ENCODE data around the gene TRIM77. TPM values are rescaled to one million over a fixed set of nuclear protein-coding genes. Genes with fewer than 3 reads are reported as not detected.
"Not testable (repeated sequence)": the region's sequence is repeated elsewhere in the genome, so short reads cannot be mapped to it uniquely, and the experiment has no call there.

TRIM77 gene
- not detected for total RNA-seq

GRCh38 chr11:89709999-89710398 is at the start of gene TRIM77:
TSS of gene TRIM77 (plus strand) at chr11:89710299. CDS start at chr11:89710299, 0 bp downstream.
- H3K9me3 Mint-ChIP-seq; CTCF ChIA-PET; H3K27ac Mint-ChIP-seq; H3K4me1 Mint-ChIP-seq; POLR2A ChIA-PET; H3K4me3 Mint-ChIP-seq; H3K36me3 Mint-ChIP-seq (ENCODE audit: low read depth); H3K27me3 Mint-ChIP-seq; DNase-seq: not testable (repeated sequence)

GRCh38 chr11:89667001-89667400 is 43.1 kb upstream of the TRIM77 start:
- CTCF ChIA-PET: no interaction called here

GRCh38 chr11:89668158-89668557 is 41.9 kb upstream of the TRIM77 start:
- DNase-seq, CTCF ChIA-PET: not testable (repeated sequence)

More at GRCh38 chr11:89667001-89667400, 43.1 kb upstream of the TRIM77 start:
- DNase-seq: no peak
- no peaks in the 10 kb centered on the region for H3K9me3 Mint-ChIP-seq
- H3K4me1 Mint-ChIP-seq: no peaks in the 10 kb centered on the region
- no peak overlapping the region for H3K4me3 Mint-ChIP-seq
- no peaks in the 10 kb centered on the region for H3K36me3 Mint-ChIP-seq (ENCODE audit: low read depth)
- H3K27me3 Mint-ChIP-seq: no peaks in the 10 kb centered on the region
- POLR2A ChIA-PET: no interaction called here
- no peak overlapping the region for H3K27ac Mint-ChIP-seq

GRCh38 chr11:89669586-89669985 is 40.5 kb upstream of the TRIM77 start:
- POLR2A ChIA-PET; H3K27ac Mint-ChIP-seq; CTCF ChIA-PET; H3K36me3 Mint-ChIP-seq (ENCODE audit: low read depth); H3K4me1 Mint-ChIP-seq; H3K4me3 Mint-ChIP-seq; H3K27me3 Mint-ChIP-seq; H3K9me3 Mint-ChIP-seq; DNase-seq: not testable (repeated sequence)

More at GRCh38 chr11:89668158-89668557, 41.9 kb upstream of the TRIM77 start:
- H3K27me3 Mint-ChIP-seq; H3K4me3 Mint-ChIP-seq; H3K4me1 Mint-ChIP-seq; H3K36me3 Mint-ChIP-seq (ENCODE audit: low read depth); POLR2A ChIA-PET; H3K9me3 Mint-ChIP-seq; H3K27ac Mint-ChIP-seq: not testable (repeated sequence)

GRCh38 chr11:89669993-89670669 is 40.0 kb upstream of the TRIM77 start:
- H3K4me1 Mint-ChIP-seq; CTCF ChIA-PET; H3K9me3 Mint-ChIP-seq; H3K4me3 Mint-ChIP-seq; POLR2A ChIA-PET; H3K27ac Mint-ChIP-seq; H3K27me3 Mint-ChIP-seq; H3K36me3 Mint-ChIP-seq (ENCODE audit: low read depth); DNase-seq: not testable (repeated sequence)

GRCh38 chr11:89672547-89672946 is 37.6 kb upstream of the TRIM77 start:
- H3K27ac Mint-ChIP-seq; H3K9me3 Mint-ChIP-seq; DNase-seq; H3K4me3 Mint-ChIP-seq; H3K27me3 Mint-ChIP-seq; H3K36me3 Mint-ChIP-seq (ENCODE audit: low read depth); H3K4me1 Mint-ChIP-seq; POLR2A ChIA-PET; CTCF ChIA-PET: not testable (repeated sequence)

- H3K4me3 Mint-ChIP-seq; H3K9me3 Mint-ChIP-seq; H3K4me1 Mint-ChIP-seq; H3K27ac Mint-ChIP-seq; DNase-seq; CTCF ChIA-PET; POLR2A ChIA-PET; H3K27me3 Mint-ChIP-seq; H3K36me3 Mint-ChIP-seq (ENCODE audit: low read depth): not testable (repeated sequence)
These were observed 36.7 kb upstream of the TRIM77 start for GRCh38 chr11:89673380-89673779.

GRCh38 chr11:89675383-89675782 is 34.7 kb upstream of the TRIM77 start:
- DNase-seq; H3K27ac Mint-ChIP-seq; POLR2A ChIA-PET; H3K36me3 Mint-ChIP-seq (ENCODE audit: low read depth); H3K9me3 Mint-ChIP-seq; CTCF ChIA-PET; H3K4me1 Mint-ChIP-seq; H3K27me3 Mint-ChIP-seq; H3K4me3 Mint-ChIP-seq: not testable (repeated sequence)

- H3K4me3 Mint-ChIP-seq, H3K4me1 Mint-ChIP-seq: not testable (repeated sequence)
These were observed 34.2 kb upstream of the TRIM77 start for GRCh38 chr11:89675948-89676347.

GRCh38 chr11:89707080-89707479 is 3.0 kb upstream of the TRIM77 start:
- POLR2A ChIA-PET; H3K4me3 Mint-ChIP-seq; CTCF ChIA-PET; H3K36me3 Mint-ChIP-seq (ENCODE audit: low read depth); DNase-seq; H3K4me1 Mint-ChIP-seq; H3K27me3 Mint-ChIP-seq; H3K27ac Mint-ChIP-seq; H3K9me3 Mint-ChIP-seq: not testable (repeated sequence)

More at GRCh38 chr11:89675948-89676347, 34.2 kb upstream of the TRIM77 start:
- H3K9me3 Mint-ChIP-seq; H3K36me3 Mint-ChIP-seq (ENCODE audit: low read depth); H3K27me3 Mint-ChIP-seq; CTCF ChIA-PET; H3K27ac Mint-ChIP-seq; POLR2A ChIA-PET; DNase-seq: not testable (repeated sequence)

- H3K27ac Mint-ChIP-seq; CTCF ChIA-PET; H3K4me1 Mint-ChIP-seq; POLR2A ChIA-PET; H3K9me3 Mint-ChIP-seq; DNase-seq; H3K27me3 Mint-ChIP-seq; H3K36me3 Mint-ChIP-seq (ENCODE audit: low read depth); H3K4me3 Mint-ChIP-seq: not testable (repeated sequence)
These were observed 14.9 kb downstream of the TRIM77 start for GRCh38 chr11:89724866-89725498.

GRCh38 chr11:89730215-89730614 is 20.1 kb downstream of the TRIM77 start:
- POLR2A ChIA-PET; DNase-seq; H3K27ac Mint-ChIP-seq; H3K4me3 Mint-ChIP-seq; H3K9me3 Mint-ChIP-seq; H3K36me3 Mint-ChIP-seq (ENCODE audit: low read depth); H3K27me3 Mint-ChIP-seq; CTCF ChIA-PET; H3K4me1 Mint-ChIP-seq: not testable (repeated sequence)

GRCh38 chr11:89736566-89736965 is 26.5 kb downstream of the TRIM77 start:
- H3K27ac Mint-ChIP-seq: no peak overlapping the region
- ChIA-PET CTCF (no interaction called here), POLR2A (no interaction called here)
- no peaks in the 10 kb centered on the region for H3K9me3 Mint-ChIP-seq
- no peaks in the 10 kb centered on the region for H3K36me3 Mint-ChIP-seq (ENCODE audit: low read depth)
- H3K4me3 Mint-ChIP-seq: no peak overlapping the region
- DNase-seq: no peak
- no peaks in the 10 kb centered on the region for H3K27me3 Mint-ChIP-seq
- no peaks in the 10 kb centered on the region for H3K4me1 Mint-ChIP-seq

- Mint-ChIP-seq H3K27ac (no peak overlapping the region), H3K4me1 (no peaks in the 10 kb centered on the region), H3K27me3 (no peaks in the 10 kb centered on the region), H3K4me3 (no peak overlapping the region), H3K36me3 (ENCODE audit: low read depth) (no peaks in the 10 kb centered on the region), H3K9me3 (no peaks in the 10 kb centered on the region)
- POLR2A ChIA-PET: no interaction called here
- no peak for DNase-seq
- CTCF ChIA-PET: no interaction called here
These were observed 27.0 kb downstream of the TRIM77 start for GRCh38 chr11:89737116-89737515.

Data from activated CD4-positive, alpha-beta memory T cell treated with anti-CD3 and anti-CD28 coated beads, Interleukin-2, amount 10 ng/mL, durations not matched to agents 7 days and 5 days (primary cell).